Central memory CD8-positive, alpha-beta T cell (primary cell): Measurements from ENCODE around the gene EEF1B2.
"Not testable (repeated sequence)": the region's sequence is repeated elsewhere in the genome, so short reads cannot be mapped to it uniquely, and the experiment has no call there.

ENCODE experiments used
- ATAC-seq: fragments of 150-1000 bp; cut with Tn5 transposase; replicated peaks from 2 replicates; pipeline ENCODE4 v1.10.0; 2022; ENCODE audit warnings: mild to moderate bottlenecking, moderate FRiP score, moderate number of reproducible peaks; ENCODE audit not compliant: poor library complexity, severe bottlenecking; ENCODE audit errors: extremely low read depth
- DNase-seq, 2 donors: peaks; one replicate each; pipeline ENCODE4 v3.0.0; 2021; ENCODE audit warnings: low spot score in 2 of 2
- H3K27ac Mint-ChIP-seq: one replicate; pipeline ENCODE4 v1.8.0; 2022; ENCODE audit warnings: low read depth, mild to moderate bottlenecking, moderate library complexity, mixed read lengths
- H3K27me3 Mint-ChIP-seq: one replicate; pipeline ENCODE4 v1.8.0; 2022; ENCODE audit warnings: mixed read lengths
- H3K36me3 Mint-ChIP-seq: one replicate; pipeline ENCODE4 v1.8.0; 2022; ENCODE audit warnings: mild to moderate bottlenecking, moderate library complexity, mixed read lengths; ENCODE audit not compliant: insufficient read depth
- H3K4me1 Mint-ChIP-seq: one replicate; pipeline ENCODE4 v1.8.0; 2022; ENCODE audit warnings: mixed read lengths
- H3K4me3 Mint-ChIP-seq: one replicate; pipeline ENCODE4 v1.8.0; 2022; ENCODE audit warnings: mild to moderate bottlenecking, moderate library complexity, mixed read lengths
- H3K9me3 Mint-ChIP-seq: one replicate; pipeline ENCODE4 v1.8.0; 2022; ENCODE audit warnings: mixed read lengths

Gene EEF1B2

DNA sequence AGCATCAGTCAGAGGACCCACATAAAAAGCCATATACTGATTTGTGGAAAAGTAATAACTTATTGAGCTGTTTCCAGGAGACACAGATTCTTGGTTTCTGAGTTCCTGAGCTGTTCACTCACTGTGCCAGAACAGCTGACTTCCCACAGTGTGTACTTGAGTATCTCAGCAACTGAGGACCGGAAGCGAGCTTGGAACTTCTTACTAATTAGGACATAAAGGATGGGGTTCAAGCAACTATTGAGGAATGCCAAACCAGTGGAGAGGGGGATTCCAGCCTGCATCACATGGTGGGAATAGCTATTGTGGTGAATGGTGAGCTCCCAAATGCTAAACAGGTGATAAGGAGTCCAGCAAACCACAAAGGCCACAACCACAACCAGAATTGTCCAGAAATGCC lies 16.4 kb downstream of the EEF1B2 start:
- no peak for DNase-seq
- Mint-ChIP-seq H3K4me3 (no peak overlapping the region), H3K27ac (no peak overlapping the region), H3K27me3 (peaks cover 10% of the 10 kb centered on the region), H3K36me3 (no peaks in the 10 kb centered on the region), H3K4me1 (no peaks in the 10 kb centered on the region), H3K9me3 (no peaks in the 10 kb centered on the region)
- ATAC-seq, result no peak

DNA sequence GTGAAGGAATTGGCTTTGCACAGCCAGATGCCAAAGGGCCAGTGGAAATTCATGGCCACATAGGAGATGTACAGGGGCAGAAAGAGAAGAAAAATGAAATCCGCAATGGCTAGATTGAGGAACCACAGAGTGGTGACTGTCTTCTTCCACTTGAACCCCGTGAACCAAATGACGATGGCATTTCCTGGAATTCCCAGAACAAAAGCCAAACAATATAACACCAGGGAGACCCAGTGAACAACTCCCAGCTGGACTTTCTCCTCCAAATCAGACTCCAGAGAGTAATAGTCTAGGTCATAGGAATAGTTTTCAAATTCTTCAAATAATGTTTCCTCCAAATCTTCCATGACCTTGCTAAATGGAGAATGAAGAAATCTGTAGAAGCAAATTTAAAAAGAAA lies 17.2 kb downstream of the EEF1B2 start:
- Mint-ChIP-seq H3K4me1 (no peaks in the 10 kb centered on the region), H3K4me3 (no peak overlapping the region), H3K27ac (no peak overlapping the region), H3K36me3 (no peaks in the 10 kb centered on the region), H3K9me3 (no peaks in the 10 kb centered on the region), H3K27me3 (peaks cover 10% of the 10 kb centered on the region)
- no peak for ATAC-seq
- no peak for DNase-seq

- H3K27ac Mint-ChIP-seq, H3K4me3 Mint-ChIP-seq: not testable (repeated sequence)
- H3K27me3 Mint-ChIP-seq, result peaks cover 14% of the 10 kb centered on the region
These were observed 21.8 kb downstream of the EEF1B2 start for GRCh38 chr2:206181526-206181925.

GRCh38 chr2:206189691-206190090 lies 30.0 kb downstream of the EEF1B2 start:
- Mint-ChIP-seq H3K4me1 (no peaks in the 10 kb centered on the region), H3K9me3 (no peaks in the 10 kb centered on the region), H3K36me3 (no peaks in the 10 kb centered on the region), H3K4me3 (no peak overlapping the region), H3K27me3 (peaks cover 24% of the 10 kb centered on the region), H3K27ac (no peak overlapping the region)
- DNase-seq (no peak), ATAC-seq (no peak)

More at GRCh38 chr2:206181526-206181925, 21.8 kb downstream of the EEF1B2 start:
- not testable (repeated sequence) for H3K36me3 Mint-ChIP-seq, ATAC-seq, H3K9me3 Mint-ChIP-seq, H3K4me1 Mint-ChIP-seq, DNase-seq

DNA sequence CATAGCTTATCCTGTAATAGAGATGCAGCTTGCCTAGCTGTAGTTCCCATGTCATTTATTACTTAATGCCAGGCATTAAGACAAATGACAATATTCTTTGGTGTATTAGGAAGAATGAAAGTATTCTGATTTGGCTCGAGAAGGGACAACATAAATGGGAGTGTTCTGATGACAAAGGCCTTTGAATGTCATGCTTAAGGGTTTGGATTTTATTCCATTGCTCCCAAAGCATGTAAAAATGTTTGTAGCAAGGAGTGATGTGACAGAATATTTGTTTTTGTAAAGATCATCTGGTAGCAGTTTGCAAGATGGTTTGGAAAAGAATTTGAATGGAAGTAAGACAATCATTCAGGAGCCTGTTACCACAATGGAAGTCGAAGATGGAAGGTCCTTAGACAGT lies 30.4 kb downstream of the EEF1B2 start:
- peaks cover 28% of the 10 kb centered on the region for H3K27me3 Mint-ChIP-seq
- no peak overlapping the region for H3K4me3 Mint-ChIP-seq
- ATAC-seq, result no peak
- DNase-seq, result no peak
- H3K9me3 Mint-ChIP-seq, result no peaks in the 10 kb centered on the region
- no peaks in the 10 kb centered on the region for H3K36me3 Mint-ChIP-seq
- H3K4me1 Mint-ChIP-seq, result no peaks in the 10 kb centered on the region
- H3K27ac Mint-ChIP-seq, result no peak overlapping the region

DNA sequence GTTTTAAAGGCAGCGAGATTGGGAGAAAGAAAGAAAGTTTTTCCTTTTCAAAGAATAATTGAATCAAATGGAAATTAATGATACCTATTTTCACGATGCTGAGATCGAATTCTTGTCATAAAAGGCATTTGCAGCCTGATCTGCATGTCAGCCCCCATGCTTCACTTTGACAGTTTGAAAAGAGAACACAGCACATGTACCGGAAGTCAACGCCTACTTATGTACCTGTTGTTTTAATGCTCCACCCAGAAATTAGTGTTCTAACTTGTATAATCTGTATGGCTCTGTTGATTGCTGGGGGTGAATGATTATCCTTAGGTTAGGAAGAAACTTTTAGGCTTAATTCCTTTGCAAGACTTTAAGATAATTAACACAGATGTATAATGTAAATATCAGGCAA lies 31.0 kb downstream of the EEF1B2 start:
- peaks cover 33% of the 10 kb centered on the region for H3K27me3 Mint-ChIP-seq

GRCh38 chr2:206192157-206192556 lies 32.5 kb downstream of the EEF1B2 start:
- H3K4me3 Mint-ChIP-seq, result no peak overlapping the region
- H3K4me1 Mint-ChIP-seq, result no peaks in the 10 kb centered on the region
- no peak overlapping the region for H3K27ac Mint-ChIP-seq
- no peak for DNase-seq
- H3K27me3 Mint-ChIP-seq, result peaks cover 38% of the 10 kb centered on the region
- no peak for ATAC-seq
- peaks cover 1% of the 10 kb centered on the region for H3K36me3 Mint-ChIP-seq
- no peaks in the 10 kb centered on the region for H3K9me3 Mint-ChIP-seq

More for the DNA sequence above, 31.0 kb downstream of the EEF1B2 start:
- Mint-ChIP-seq H3K36me3 (no peaks in the 10 kb centered on the region), H3K4me3 (no peak overlapping the region), H3K9me3 (no peaks in the 10 kb centered on the region), H3K27ac (no peak overlapping the region), H3K4me1 (no peaks in the 10 kb centered on the region)
- no peak for DNase-seq
- no peak for ATAC-seq

- DNase-seq (no peak), ATAC-seq (no peak)
- Mint-ChIP-seq H3K27me3 (peaks cover 55% of the 10 kb centered on the region), H3K4me1 (no peaks in the 10 kb centered on the region), H3K4me3 (no peak overlapping the region), H3K27ac (no peak overlapping the region), H3K9me3 (no peaks in the 10 kb centered on the region), H3K36me3 (peaks cover 1% of the 10 kb centered on the region)
These were observed 34.1 kb downstream of the EEF1B2 start for GRCh38 chr2:206193671-206194357.

- no peak overlapping the region for H3K27ac Mint-ChIP-seq
- peaks cover 1% of the 10 kb centered on the region for H3K36me3 Mint-ChIP-seq
- ATAC-seq (no peak), DNase-seq (no peak)
- H3K4me3 Mint-ChIP-seq, result no peak overlapping the region
- H3K27me3 Mint-ChIP-seq, result peaks cover 62% of the 10 kb centered on the region
- no peaks in the 10 kb centered on the region for H3K9me3 Mint-ChIP-seq
- H3K4me1 Mint-ChIP-seq, result no peaks in the 10 kb centered on the region
These were observed 39.0 kb downstream of the EEF1B2 start for GRCh38 chr2:206198677-206199076.

- peaks cover 56% of the 10 kb centered on the region for H3K27me3 Mint-ChIP-seq
- ATAC-seq, result no peak
- H3K4me3 Mint-ChIP-seq, result no peak overlapping the region
- H3K27ac Mint-ChIP-seq, result no peak overlapping the region
- H3K9me3 Mint-ChIP-seq, result no peaks in the 10 kb centered on the region
- no peak for DNase-seq
- H3K4me1 Mint-ChIP-seq, result no peaks in the 10 kb centered on the region
- H3K36me3 Mint-ChIP-seq, result peaks cover 1% of the 10 kb centered on the region
These were observed 41.6 kb downstream of the EEF1B2 start for GRCh38 chr2:206201075-206201848.

GRCh38 chr2:206202446-206202845 lies 42.8 kb downstream of the EEF1B2 start:
- no peaks in the 10 kb centered on the region for H3K36me3 Mint-ChIP-seq
- H3K4me3 Mint-ChIP-seq, result no peak overlapping the region
- ATAC-seq, result no peak
- H3K4me1 Mint-ChIP-seq, result no peaks in the 10 kb centered on the region
- H3K27ac Mint-ChIP-seq, result no peak overlapping the region
- no peaks in the 10 kb centered on the region for H3K9me3 Mint-ChIP-seq
- peaks cover 48% of the 10 kb centered on the region for H3K27me3 Mint-ChIP-seq
- no peak for DNase-seq

DNA sequence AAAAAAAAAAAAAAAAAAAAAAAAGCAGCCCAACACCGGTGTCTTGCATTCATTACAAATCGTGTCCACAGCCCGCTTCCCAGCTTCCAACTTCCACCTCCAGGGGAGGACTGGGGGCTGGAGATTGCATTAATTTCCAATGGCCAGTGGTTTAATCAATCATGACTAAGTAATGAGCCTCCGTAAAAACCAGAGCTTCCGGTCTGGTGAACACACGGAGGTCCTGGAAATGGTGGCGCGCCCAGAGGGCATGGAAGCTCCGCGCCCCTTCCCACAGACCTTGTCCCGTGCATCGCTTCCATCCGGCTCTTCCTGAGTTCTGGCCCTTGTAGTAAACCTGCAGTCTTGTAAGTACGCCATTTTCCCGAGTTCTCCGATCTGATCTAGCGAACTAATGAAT lies 43.6 kb downstream of the EEF1B2 start:
- H3K4me1 Mint-ChIP-seq, result no peaks in the 10 kb centered on the region
- no peaks in the 10 kb centered on the region for H3K36me3 Mint-ChIP-seq
- H3K27ac Mint-ChIP-seq, result no peak overlapping the region

GRCh38 chr2:206204710-206205109 lies 45.0 kb downstream of the EEF1B2 start:
- Mint-ChIP-seq H3K9me3 (no peaks in the 10 kb centered on the region), H3K4me3 (no peak overlapping the region), H3K27ac (no peak overlapping the region), H3K27me3 (peaks cover 27% of the 10 kb centered on the region), H3K36me3 (no peaks in the 10 kb centered on the region), H3K4me1 (no peaks in the 10 kb centered on the region)
- no peak for ATAC-seq
- no peak for DNase-seq

More for the DNA sequence above, 43.6 kb downstream of the EEF1B2 start:
- no peak for ATAC-seq
- Mint-ChIP-seq H3K4me3 (no peak overlapping the region), H3K27me3 (peaks cover 40% of the 10 kb centered on the region), H3K9me3 (no peaks in the 10 kb centered on the region)
- no peak for DNase-seq
